WI38 (cell line): ENCODE measurements around the gene PREX1.

Experiments
- H3K4me3 ChIP-seq: 2 replicates; pipeline ENCODE4 v1.5.1; 2011; ENCODE audit warnings: low read depth, mild to moderate bottlenecking, control low read depth, low read length
- CTCF ChIP-seq: IDR thresholded peaks from 2 replicates; pipeline ENCODE4 v1.5.1; 2012; ENCODE audit warnings: low read depth, mild to moderate bottlenecking, control low read depth, low read length

The PREX1 gene

GRCh38 chr20:48839154-48839917 lies 11.5 kb upstream of the PREX1 start:
- no peak for TF ChIP-seq CTCF
- no peak overlapping the region for H3K4me3 ChIP-seq

GRCh38 chr20:48837014-48837413 lies 9.2 kb upstream of the PREX1 start:
- no peak overlapping the region for H3K4me3 ChIP-seq
- TF ChIP-seq CTCF, result no peak

- H3K4me3 ChIP-seq, result no peak overlapping the region
- no peak for TF ChIP-seq CTCF
Observed at GRCh38 chr20:48835390-48835789, 7.6 kb upstream of the PREX1 start.

- no peak for TF ChIP-seq CTCF
- no peak overlapping the region for H3K4me3 ChIP-seq
Observed at GRCh38 chr20:48834278-48834677, 6.5 kb upstream of the PREX1 start.

- H3K4me3 ChIP-seq, result no peak overlapping the region
- TF ChIP-seq CTCF, result no peak
Observed at GRCh38 chr20:48832405-48832730, 4.6 kb upstream of the PREX1 start.

- TF ChIP-seq CTCF, result no peak
- H3K4me3 ChIP-seq, result no peak overlapping the region
Observed at GRCh38 chr20:48831718-48832404, 4.1 kb upstream of the PREX1 start.

GRCh38 chr20:48830826-48831318 lies 3.1 kb upstream of the PREX1 start:
- no peak overlapping the region for H3K4me3 ChIP-seq
- no peak for TF ChIP-seq CTCF
